Colonic mucosa (tissue), 4 donors: Measurements from ENCODE around the gene NKIRAS2. TPM values are rescaled to one million over a fixed set of nuclear protein-coding genes. Genes with fewer than 3 reads are reported as not detected.

ENCODE experiments used
- DNase-seq: peaks from one replicate; pipeline ENCODE4 v3.0.0-alpha.2; 2020
- H3K27ac ChIP-seq: fragments of 200-600 bp; one replicate; pipeline ENCODE4 v1.8.0; 2021
- H3K27me3 ChIP-seq: fragments of 200-600 bp; one replicate; pipeline ENCODE4 v1.8.0; 2021
- H3K36me3 ChIP-seq: fragments of 200-600 bp; one replicate; pipeline ENCODE4 v1.8.0; 2021
- H3K4me1 ChIP-seq: fragments of 200-600 bp; one replicate; pipeline ENCODE4 v1.8.0; 2021; ENCODE audit warnings: mild to moderate bottlenecking
- H3K4me3 ChIP-seq: fragments of 200-600 bp; one replicate; pipeline ENCODE4 v1.8.0; 2021
- H3K9ac ChIP-seq, 2 donors: one replicate each; pipeline ENCODE4 v1.7.0; 2013; ENCODE audit warnings: control low read depth in 2 of 2, low read depth in 2 of 2, low read length in 2 of 2
- H3K9me3 ChIP-seq: fragments of 200-600 bp; one replicate; pipeline ENCODE4 v1.8.0; 2021
- intact Hi-C: fragments of 100-400 bp; cut with DNase I; formaldehyde crosslinking; loops from one replicate; pipeline ENCODE4 v1.14.1; 2022
- total RNA-seq, 2 donors: library from RNA; stranded (reverse); fragmentation: NEBNext Ultra II Directional in 1 of 2; extraction: Animal tissue kit (Norgen Biotek cat#: 25700) in 1 of 2; gene quantifications; one replicate each; pipeline ENCODE4 v1.2.1, GENCODE V29; 2021
- TF ChIP-seq, protein P1 (sequence below): fragments of 200-600 bp; IDR thresholded peaks from one replicate; pipeline ENCODE4 v1.8.0; 2022; ENCODE audit warnings: antibody characterized with exemption, mild to moderate bottlenecking
- donor health status: healthy.
- donor health status: DM: no; HTN: no; CAD: no.
- donor health status: DM: no; HTN: no; CAD: no.

Gene NKIRAS2
- total RNA-seq, 2 donors from 2014 or later, result 25.8 to 26.3 TPM

- H3K27me3 ChIP-seq, result no peaks in the 10 kb centered on the region
- no peaks in the 10 kb centered on the region for H3K4me1 ChIP-seq
- no peak overlapping the region for H3K4me3 ChIP-seq
- TF ChIP-seq, protein P1, sequence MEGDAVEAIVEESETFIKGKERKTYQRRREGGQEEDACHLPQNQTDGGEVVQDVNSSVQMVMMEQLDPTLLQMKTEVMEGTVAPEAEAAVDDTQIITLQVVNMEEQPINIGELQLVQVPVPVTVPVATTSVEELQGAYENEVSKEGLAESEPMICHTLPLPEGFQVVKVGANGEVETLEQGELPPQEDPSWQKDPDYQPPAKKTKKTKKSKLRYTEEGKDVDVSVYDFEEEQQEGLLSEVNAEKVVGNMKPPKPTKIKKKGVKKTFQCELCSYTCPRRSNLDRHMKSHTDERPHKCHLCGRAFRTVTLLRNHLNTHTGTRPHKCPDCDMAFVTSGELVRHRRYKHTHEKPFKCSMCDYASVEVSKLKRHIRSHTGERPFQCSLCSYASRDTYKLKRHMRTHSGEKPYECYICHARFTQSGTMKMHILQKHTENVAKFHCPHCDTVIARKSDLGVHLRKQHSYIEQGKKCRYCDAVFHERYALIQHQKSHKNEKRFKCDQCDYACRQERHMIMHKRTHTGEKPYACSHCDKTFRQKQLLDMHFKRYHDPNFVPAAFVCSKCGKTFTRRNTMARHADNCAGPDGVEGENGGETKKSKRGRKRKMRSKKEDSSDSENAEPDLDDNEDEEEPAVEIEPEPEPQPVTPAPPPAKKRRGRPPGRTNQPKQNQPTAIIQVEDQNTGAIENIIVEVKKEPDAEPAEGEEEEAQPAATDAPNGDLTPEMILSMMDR, result no peak
- intact Hi-C loops, result no loop called here
- H3K9me3 ChIP-seq, result no peaks in the 10 kb centered on the region
- no peak overlapping the region for H3K9ac ChIP-seq
- H3K36me3 ChIP-seq, result peaks cover 24% of the 10 kb centered on the region
- H3K27ac ChIP-seq, result no peak overlapping the region
- DNase-seq, result no peak
Measured at GRCh38 chr17:41988418-41988817, 31.5 kb upstream of the NKIRAS2 start.

DNA sequence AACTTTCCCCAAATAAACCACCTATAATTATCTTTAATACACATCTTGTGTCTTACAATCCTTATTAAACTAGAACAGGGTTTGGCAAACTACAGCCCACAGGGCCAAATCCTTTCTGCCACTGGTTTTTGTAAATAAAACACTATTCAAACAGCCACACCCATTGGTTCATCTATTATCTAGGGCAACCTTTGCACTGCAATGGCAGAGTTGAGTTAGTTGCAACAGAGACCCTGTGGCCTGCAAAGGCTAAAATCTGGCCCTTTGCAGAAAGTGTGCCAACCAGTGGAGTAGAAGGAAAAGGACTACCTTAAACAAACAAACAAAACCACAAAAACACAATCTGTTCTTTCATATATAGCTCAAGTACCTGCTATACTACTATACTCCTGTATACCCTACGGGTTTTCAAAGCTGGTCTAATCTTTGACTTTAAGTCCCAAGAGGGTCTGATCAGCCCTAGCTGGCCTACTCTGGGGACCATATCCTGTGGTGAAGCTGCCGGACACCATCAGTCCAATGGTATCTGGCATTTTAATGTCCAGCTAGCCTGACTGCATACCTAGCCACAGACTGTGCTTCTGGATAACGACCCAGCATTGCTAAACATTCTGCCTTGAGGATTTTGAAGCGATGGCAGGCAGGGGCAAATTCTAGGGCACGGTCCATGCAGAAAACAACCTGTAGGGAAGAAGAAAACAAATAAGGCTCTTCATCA, 30.0 kb upstream of the NKIRAS2 start:
- Histone ChIP-seq H3K9ac (no peak overlapping the region), H3K36me3 (peaks cover 26% of the 10 kb centered on the region), H3K27me3 (no peaks in the 10 kb centered on the region), H3K27ac (peak overlapping the region; percentile 65), H3K4me1 (no peaks in the 10 kb centered on the region), H3K9me3 (no peaks in the 10 kb centered on the region), H3K4me3 (no peak overlapping the region)
- TF ChIP-seq, protein P1, result no peak
- peak; percentile 56 for DNase-seq
- intact Hi-C loops, result no loop called here

DNA sequence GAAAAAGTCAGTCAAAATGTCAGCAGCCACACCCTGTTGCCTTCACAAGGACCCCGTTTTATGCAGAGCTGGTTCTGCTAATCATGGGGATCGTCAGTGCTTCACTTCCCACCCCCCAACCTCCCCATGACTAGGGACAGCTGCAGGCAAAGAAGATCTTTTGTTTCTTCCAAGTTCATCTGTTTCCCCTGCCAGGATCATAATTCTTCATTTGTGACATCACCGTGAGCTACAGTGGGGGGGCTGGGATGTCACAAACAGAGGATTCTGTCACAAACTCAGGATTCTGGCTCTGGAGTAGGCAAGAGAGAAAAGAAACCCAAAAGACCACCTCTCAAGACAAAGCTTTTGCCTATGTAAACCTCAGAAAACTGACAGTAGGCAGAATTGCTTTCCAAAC, 27.3 kb upstream of the NKIRAS2 start:
- Histone ChIP-seq H3K4me3 (no peak overlapping the region), H3K36me3 (peaks cover 37% of the 10 kb centered on the region), H3K27ac (peak overlapping the region; percentile 65), H3K4me1 (no peaks in the 10 kb centered on the region), H3K9me3 (no peaks in the 10 kb centered on the region), H3K9ac (no peak overlapping the region), H3K27me3 (no peaks in the 10 kb centered on the region)
- no peak for DNase-seq
- intact Hi-C loops, result no loop called here
- TF ChIP-seq, protein P1, result no peak

GRCh38 chr17:41996855-41997164, 23.1 kb upstream of the NKIRAS2 start:
- no peak for DNase-seq
- TF ChIP-seq, protein P1, result no peak
- intact Hi-C loops, result no loop called here
- Histone ChIP-seq H3K27ac (no peak overlapping the region), H3K4me1 (no peaks in the 10 kb centered on the region), H3K9ac (no peak overlapping the region), H3K36me3 (peaks cover 29% of the 10 kb centered on the region), H3K27me3 (no peaks in the 10 kb centered on the region), H3K4me3 (no peak overlapping the region), H3K9me3 (no peaks in the 10 kb centered on the region)

GRCh38 chr17:41998497-41998896, 21.4 kb upstream of the NKIRAS2 start:
- intact Hi-C loops, result no loop called here
- H3K4me1 ChIP-seq, result peaks cover 10% of the 10 kb centered on the region
- DNase-seq, result no peak
- H3K36me3 ChIP-seq, result peaks cover 16% of the 10 kb centered on the region
- no peak overlapping the region for H3K9ac ChIP-seq
- no peaks in the 10 kb centered on the region for H3K9me3 ChIP-seq
- TF ChIP-seq, protein P1, result no peak
- no peak overlapping the region for H3K4me3 ChIP-seq
- no peak overlapping the region for H3K27ac ChIP-seq
- no peaks in the 10 kb centered on the region for H3K27me3 ChIP-seq
